DND-41 (cell line): ENCODE results near the gene DIAPH2.

Source experiments
- ATAC-seq: fragments of 200-7000 bp; cut with Tn5 transposase; 3 replicates; pipeline ENCODE4 v1.9.1; 2021; ENCODE audit warnings: low read depth; ENCODE audit not compliant: insufficient read depth
- DNase-seq: peaks from one replicate; pipeline ENCODE4 v3.0.0-alpha.2; 2020
- H2AFZ ChIP-seq: 2 replicates; pipeline ENCODE4 v1.6.0; 2012; ENCODE audit warnings: low read depth, low read length
- H3K27ac ChIP-seq: 2 replicates; pipeline ENCODE4 v1.5.1; 2012; ENCODE audit warnings: low read length, inconsistent platforms
- H3K27me3 ChIP-seq: fragments of 200-600 bp; sonication (generic); 2 replicates; pipeline ENCODE4 v1.6.0; 2012; ENCODE audit warnings: low read length, mild to moderate bottlenecking, inconsistent platforms; ENCODE audit not compliant: insufficient read depth, poor library complexity
- H3K36me3 ChIP-seq: 2 replicates; pipeline ENCODE4 v1.5.1; 2012; ENCODE audit warnings: low read length, inconsistent platforms; ENCODE audit not compliant: insufficient read depth
- H3K4me1 ChIP-seq: 2 replicates; pipeline ENCODE4 v1.5.1; 2012; ENCODE audit warnings: mild to moderate bottlenecking, low read length; ENCODE audit not compliant: insufficient read depth
- H3K4me2 ChIP-seq: 2 replicates; pipeline ENCODE4 v1.6.0; 2012; ENCODE audit warnings: mild to moderate bottlenecking, moderate library complexity, low read length, inconsistent platforms; ENCODE audit not compliant: insufficient read depth
- H3K4me3 ChIP-seq, 2 experiments: fragments of 200-600 bp in 1 of 2; shearing (Covaris generic) in 1 of 2; 2 replicates each; pipeline ENCODE4 v1.5.1; 2012 to 2016; ENCODE audit warnings: inconsistent platforms in 2 of 2, low read length in 2 of 2, mild to moderate bottlenecking in 2 of 2, low read depth in 1 of 2, moderate library complexity in 1 of 2
- H3K79me2 ChIP-seq: 2 replicates; pipeline ENCODE4 v1.6.0; 2012; ENCODE audit warnings: low read length, inconsistent platforms; ENCODE audit not compliant: insufficient read depth
- H3K9ac ChIP-seq: 2 replicates; pipeline ENCODE4 v1.6.0; 2012; ENCODE audit warnings: low read depth, mild to moderate bottlenecking, inconsistent platforms, low read length, moderate library complexity
- H3K9me3 ChIP-seq: 2 replicates; pipeline ENCODE4 v1.5.1; 2012; ENCODE audit warnings: low read length, moderate library complexity, mild to moderate bottlenecking, inconsistent platforms; ENCODE audit not compliant: insufficient read depth, severe bottlenecking
- H4K20me1 ChIP-seq: 2 replicates; pipeline ENCODE4 v1.6.0; 2012; ENCODE audit warnings: low read length; ENCODE audit not compliant: insufficient read depth
- EZH2 ChIP-seq: IDR thresholded peaks from 3 replicates; pipeline ENCODE4 v1.6.1; 2012; ENCODE audit warnings: borderline replicate concordance, low read depth, mild to moderate bottlenecking, moderate library complexity, low read length, inconsistent platforms; ENCODE audit not compliant: severe bottlenecking
- TF ChIP-seq, protein P1 (sequence below): IDR thresholded peaks from 2 replicates; pipeline ENCODE4 v1.5.1; 2012; ENCODE audit warnings: borderline replicate concordance, low read length, moderate library complexity, mild to moderate bottlenecking; ENCODE audit not compliant: poor library complexity, severe bottlenecking; ENCODE audit errors: extremely low read depth

Gene DIAPH2

DNA sequence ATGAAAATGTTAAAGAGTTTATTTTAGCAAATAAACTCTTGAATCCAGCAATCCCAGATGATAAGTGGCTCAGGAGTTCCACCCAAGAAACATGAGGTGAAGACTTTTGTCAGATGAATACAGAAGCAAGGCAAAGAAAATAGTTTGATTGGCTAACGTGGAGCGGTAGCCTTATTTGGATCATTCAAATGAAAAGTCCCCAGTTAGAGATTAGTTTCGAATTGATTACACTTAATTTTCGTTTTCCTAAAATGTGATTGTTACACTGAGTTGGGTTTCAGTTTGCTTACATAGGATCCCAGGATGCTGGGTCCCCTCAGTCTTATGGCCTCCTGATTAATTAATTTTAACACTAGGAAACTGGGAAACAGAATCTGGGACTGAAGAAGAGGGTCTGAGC is 122.7 kb downstream of the DIAPH2 start:
- Histone ChIP-seq H3K9ac (no peak overlapping the region), H3K4me3 (no peak overlapping the region), H3K27ac (no peak overlapping the region), H3K79me2 (no peaks in the 10 kb centered on the region), H3K36me3 (no peaks in the 10 kb centered on the region), H3K4me2 (no peak overlapping the region), H4K20me1 (no peaks in the 10 kb centered on the region), H3K27me3 (no peaks in the 10 kb centered on the region), H3K4me1 (no peaks in the 10 kb centered on the region), H2AFZ (no peak overlapping the region), H3K9me3 (no peaks in the 10 kb centered on the region)
- no peak for DNase-seq
- no peak for TF ChIP-seq EZH2
- TF ChIP-seq, protein P1, sequence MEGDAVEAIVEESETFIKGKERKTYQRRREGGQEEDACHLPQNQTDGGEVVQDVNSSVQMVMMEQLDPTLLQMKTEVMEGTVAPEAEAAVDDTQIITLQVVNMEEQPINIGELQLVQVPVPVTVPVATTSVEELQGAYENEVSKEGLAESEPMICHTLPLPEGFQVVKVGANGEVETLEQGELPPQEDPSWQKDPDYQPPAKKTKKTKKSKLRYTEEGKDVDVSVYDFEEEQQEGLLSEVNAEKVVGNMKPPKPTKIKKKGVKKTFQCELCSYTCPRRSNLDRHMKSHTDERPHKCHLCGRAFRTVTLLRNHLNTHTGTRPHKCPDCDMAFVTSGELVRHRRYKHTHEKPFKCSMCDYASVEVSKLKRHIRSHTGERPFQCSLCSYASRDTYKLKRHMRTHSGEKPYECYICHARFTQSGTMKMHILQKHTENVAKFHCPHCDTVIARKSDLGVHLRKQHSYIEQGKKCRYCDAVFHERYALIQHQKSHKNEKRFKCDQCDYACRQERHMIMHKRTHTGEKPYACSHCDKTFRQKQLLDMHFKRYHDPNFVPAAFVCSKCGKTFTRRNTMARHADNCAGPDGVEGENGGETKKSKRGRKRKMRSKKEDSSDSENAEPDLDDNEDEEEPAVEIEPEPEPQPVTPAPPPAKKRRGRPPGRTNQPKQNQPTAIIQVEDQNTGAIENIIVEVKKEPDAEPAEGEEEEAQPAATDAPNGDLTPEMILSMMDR = no peak
- no peak for ATAC-seq

GRCh38 chrX:96820935-96821334 is 136.3 kb downstream of the DIAPH2 start:
- no peaks in the 10 kb centered on the region for H3K9me3 ChIP-seq
- ATAC-seq (no peak), DNase-seq (no peak)
- no peak overlapping the region for H3K4me2 ChIP-seq
- no peak overlapping the region for H3K4me3 ChIP-seq
- no peaks in the 10 kb centered on the region for H3K79me2 ChIP-seq
- no peaks in the 10 kb centered on the region for H4K20me1 ChIP-seq
- H3K9ac ChIP-seq = no peak overlapping the region
- H3K27ac ChIP-seq = no peak overlapping the region
- H3K4me1 ChIP-seq = no peaks in the 10 kb centered on the region
- TF ChIP-seq, protein P1 = no peak
- no peak for TF ChIP-seq EZH2
- H3K27me3 ChIP-seq = no peaks in the 10 kb centered on the region
- no peak overlapping the region for H2AFZ ChIP-seq
- no peaks in the 10 kb centered on the region for H3K36me3 ChIP-seq

GRCh38 chrX:96824166-96824565 is 139.5 kb downstream of the DIAPH2 start:
- DNase-seq = no peak
- Histone ChIP-seq H3K9ac (no peak overlapping the region), H3K4me3 (no peak overlapping the region), H3K9me3 (no peaks in the 10 kb centered on the region), H3K4me2 (no peak overlapping the region), H3K36me3 (no peaks in the 10 kb centered on the region), H4K20me1 (no peaks in the 10 kb centered on the region), H2AFZ (no peak overlapping the region), H3K79me2 (no peaks in the 10 kb centered on the region), H3K27me3 (no peaks in the 10 kb centered on the region), H3K27ac (no peak overlapping the region), H3K4me1 (no peaks in the 10 kb centered on the region)
- ATAC-seq = no peak
- TF ChIP-seq, protein P1 = no peak
- TF ChIP-seq EZH2 = no peak

GRCh38 chrX:96833333-96833732 is 148.7 kb downstream of the DIAPH2 start:
- no peak for ATAC-seq

More at GRCh38 chrX:96833333-96833732, 148.7 kb downstream of the DIAPH2 start:
- no peak for DNase-seq
- H3K9me3 ChIP-seq = no peaks in the 10 kb centered on the region
- H3K79me2 ChIP-seq = no peaks in the 10 kb centered on the region
- no peaks in the 10 kb centered on the region for H3K36me3 ChIP-seq
- H3K4me3 ChIP-seq = no peak overlapping the region
- no peak overlapping the region for H3K27ac ChIP-seq
- H4K20me1 ChIP-seq = no peaks in the 10 kb centered on the region
- no peaks in the 10 kb centered on the region for H3K4me1 ChIP-seq
- H3K27me3 ChIP-seq = no peaks in the 10 kb centered on the region
- TF ChIP-seq, protein P1 = no peak
- TF ChIP-seq EZH2 = no peak
- H2AFZ ChIP-seq = no peak overlapping the region
- no peak overlapping the region for H3K4me2 ChIP-seq
- no peak overlapping the region for H3K9ac ChIP-seq
